Measurements from ENCODE around the gene CCDC57. TPM values are rescaled to one million over a fixed set of nuclear protein-coding genes. Genes with fewer than 3 reads are reported as not detected.

The CCDC57 gene
- total RNA-seq, 1 experiment from 2014 or later, result 14.6 TPM

GRCh38 chr17:82106688-82107305 lies 105.8 kb downstream of the CCDC57 start:
- DNase-seq (ENCODE audit: low spot score), result no peak

DNA sequence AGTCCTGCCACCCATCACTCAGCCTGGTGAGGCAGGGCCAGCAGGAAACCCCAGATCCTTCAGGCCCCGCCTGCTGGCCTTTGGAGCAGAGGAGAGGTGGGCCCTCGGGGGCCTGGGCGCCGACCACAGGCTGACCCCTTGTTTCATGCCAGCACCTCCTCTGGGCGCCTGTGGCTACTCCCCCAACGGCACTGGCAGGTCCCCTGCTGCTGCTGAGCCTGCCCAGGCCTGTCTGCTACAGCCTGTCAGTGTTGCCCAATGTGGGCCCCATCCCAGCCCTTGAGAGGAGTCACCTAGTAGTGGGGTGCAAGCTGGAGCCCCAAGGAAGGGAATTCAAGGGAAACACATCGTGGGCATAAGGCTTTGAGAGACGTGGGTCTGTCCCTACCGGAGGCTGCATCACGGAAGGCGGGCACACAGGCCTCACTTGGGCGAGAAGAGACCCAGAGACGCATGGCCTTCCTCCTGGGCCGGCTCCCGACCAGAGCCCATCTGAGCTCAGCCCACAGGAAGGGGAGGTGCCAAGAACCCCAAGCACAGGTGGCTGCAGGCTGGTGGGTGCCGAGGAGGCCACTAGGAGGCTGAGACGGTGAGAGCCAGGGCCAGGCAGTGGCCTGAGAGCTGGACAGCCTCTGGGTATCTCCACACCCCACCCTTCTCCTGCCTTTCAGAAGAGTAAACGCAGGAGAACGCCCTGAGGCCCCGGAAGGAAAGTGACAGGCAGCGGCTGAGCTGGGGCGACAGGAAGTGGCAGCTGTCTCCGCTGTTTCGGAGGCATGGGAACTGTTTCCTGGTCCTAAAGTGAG lies 106.6 kb downstream of the CCDC57 start:
- DNase-seq (ENCODE audit: low spot score), result peak; percentile 81

DNA sequence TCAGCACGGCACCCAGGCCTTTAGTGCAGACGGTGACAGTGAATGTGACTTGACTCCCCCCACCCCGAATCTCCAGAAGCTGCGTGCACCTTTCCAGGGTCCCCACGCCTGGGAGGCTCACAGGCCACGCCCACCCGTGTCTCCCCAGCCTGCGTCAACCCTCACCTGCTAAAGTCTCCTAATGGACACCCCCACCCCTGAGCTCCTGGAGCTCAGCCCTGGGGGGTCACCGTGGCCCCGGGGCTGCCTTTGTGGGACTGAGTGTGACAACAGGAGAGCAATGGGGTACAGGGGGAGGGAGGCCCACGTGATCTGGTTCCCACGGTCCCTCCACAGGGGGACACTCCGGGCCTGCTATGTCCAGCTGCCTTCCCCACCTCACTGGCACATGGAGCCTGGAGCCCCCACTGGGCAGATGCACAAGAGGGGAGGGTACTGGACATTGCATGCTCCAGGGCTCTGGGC lies 107.2 kb downstream of the CCDC57 start:
- no peak for DNase-seq (ENCODE audit: low spot score)

GRCh38 chr17:82104797-82105416 lies 107.7 kb downstream of the CCDC57 start:
- no peak for DNase-seq (ENCODE audit: low spot score)

DNA sequence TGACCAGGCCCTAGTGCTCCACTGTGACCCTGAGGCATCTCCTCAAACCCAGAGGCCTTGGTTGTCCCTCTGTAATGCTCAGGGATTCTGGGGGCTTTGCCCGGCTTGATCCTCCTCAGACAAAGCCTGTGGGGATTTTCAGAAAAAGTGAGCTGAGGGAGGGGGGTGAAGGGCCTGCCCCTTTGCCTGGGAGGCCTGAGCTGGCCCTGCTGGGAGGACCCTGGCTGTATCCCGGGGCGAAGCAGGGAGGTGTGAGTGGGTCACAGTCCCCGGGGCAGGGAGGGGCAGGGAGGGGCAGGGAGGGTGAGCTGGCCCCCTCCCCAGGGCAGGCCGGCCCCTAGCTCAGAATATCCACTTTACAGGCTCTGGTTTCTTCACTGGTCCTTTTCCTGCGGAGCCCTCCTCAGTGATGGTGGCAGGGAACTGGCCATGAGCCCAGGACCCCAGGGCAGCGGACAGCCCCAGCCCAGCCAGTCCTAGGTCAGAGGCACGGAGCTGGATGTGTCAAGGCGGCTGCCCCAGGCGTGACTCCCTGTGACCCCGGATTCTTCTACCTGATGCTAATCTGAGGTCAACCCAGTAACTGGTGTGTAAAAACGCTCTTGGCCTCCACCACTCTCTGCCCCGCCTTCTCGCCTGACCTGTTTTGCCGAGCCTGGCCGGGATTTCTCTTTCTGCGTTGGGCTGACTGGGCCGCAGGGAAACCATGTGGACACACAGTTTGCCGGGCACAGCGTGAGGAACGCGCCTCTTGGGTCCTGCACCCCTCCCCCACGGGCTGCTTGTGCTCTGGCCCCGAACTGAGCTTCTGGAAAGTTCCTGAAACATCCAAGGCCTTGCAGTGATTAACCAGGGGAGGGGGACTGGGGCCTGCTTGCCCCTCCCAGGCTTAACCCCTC lies 108.8 kb downstream of the CCDC57 start:
- no peak for DNase-seq (ENCODE audit: low spot score)

GRCh38 chr17:82101767-82102679 lies 110.6 kb downstream of the CCDC57 start:
- DNase-seq (ENCODE audit: low spot score), result no peak

DNA sequence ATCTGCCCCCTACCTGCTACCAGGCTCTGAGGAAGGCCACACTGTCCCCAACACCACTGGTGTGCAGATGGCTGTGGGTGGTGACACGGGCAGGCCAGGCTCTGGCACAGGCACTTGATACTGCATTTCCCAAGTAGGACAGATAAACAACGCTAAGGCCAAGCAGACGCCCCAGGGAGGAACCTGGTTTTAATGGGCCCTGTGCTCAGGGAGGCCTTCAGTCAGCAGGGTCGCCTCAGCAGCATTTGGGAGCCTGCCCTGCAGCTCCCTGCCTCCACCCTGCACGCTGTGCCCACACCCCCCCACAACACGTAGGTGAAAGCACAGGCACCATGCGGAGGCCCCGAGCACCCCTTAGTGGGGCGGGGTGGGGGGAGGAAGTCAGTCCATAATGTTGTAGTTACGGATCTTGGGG lies 111.3 kb downstream of the CCDC57 start:
- no peak for DNase-seq (ENCODE audit: low spot score)

- DNase-seq (ENCODE audit: low spot score), result no peak
These were observed 111.9 kb downstream of the CCDC57 start for GRCh38 chr17:82100502-82101298.

DNA sequence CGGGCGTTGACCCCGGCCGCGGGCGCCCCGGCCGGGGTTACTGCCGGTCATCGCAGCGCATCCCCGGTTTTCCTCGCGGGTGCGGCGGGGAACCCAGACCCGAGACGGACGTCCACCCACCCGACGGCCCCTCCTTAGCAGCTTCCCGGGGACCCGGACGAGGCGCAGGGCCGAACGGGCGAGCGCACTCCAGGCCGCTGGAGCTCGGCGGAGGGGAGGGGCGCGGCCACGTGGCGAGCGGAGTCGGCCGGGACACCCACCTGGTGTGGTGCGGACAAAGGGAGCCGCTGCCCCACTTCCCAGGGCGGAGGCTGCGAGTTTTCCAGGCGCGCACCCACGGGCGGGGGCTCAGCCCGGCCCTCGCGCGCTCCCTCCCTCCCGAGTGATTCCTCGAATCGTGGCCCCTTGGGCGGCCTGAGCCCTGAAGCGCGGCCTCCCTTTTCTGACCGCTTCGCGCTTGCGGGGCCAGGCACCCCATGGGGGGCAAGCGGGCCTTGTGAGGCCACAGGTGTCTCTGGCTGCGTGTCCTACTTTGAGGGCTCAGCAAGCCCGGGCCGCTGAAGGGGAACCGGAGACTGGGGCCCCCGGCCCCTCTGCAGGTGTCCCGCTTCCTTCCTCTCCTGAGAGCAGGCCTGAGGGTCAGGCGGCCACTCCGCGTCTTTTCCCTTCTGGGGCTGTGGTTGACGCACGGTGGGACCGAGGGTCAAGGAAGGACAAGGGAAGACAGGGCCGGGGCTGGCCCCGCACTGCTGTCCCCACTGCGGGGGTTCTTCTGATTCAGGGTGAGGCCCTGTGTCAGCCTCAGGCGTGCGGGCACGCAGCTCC lies 113.5 kb downstream of the CCDC57 start:
- DNase-seq (ENCODE audit: low spot score), result no peak

DNA sequence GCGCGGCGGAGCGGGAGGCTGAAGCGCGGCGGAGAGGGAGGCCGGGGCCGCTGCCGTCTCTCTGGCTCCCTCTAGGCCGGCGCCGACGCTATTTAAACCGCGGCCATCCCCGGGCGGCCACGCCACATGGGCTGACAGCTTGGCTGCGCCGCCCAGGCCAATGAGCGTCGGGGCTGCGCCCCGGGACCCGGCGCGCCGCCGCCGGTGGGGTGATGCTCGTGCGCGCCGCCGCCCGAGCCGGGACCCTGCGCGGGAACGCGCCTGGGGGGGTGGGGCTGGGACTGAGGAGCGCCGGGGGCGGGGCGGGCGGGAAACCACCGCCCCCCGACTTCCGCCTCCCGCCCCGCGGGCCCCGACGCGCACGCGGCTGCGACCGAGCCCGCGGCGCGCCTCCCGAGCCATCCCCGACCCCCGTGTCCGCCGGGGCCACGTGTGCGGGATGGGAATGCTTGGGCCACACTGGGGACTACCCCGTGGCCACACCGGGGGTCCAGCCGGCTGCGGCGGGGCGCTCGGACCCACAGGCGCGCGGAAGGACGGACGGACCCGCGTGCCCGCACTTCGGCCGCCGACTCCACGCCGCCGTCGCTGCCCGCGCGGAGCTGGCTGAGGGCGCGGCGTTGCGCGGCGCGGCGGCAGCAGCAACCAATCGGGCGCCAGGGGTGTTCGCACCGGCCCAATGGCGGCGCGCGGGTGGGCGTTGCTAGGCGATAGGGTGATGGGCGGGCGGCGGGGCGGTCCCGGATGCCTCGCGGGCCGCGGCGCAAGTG lies 114.3 kb downstream of the CCDC57 start, which contains the start of gene FASN:
FASN (minus strand) TSS at position 68 of the 770 bp plus-strand sequence. CDS start 1,791 bp downstream, outside the sequence.
- peak; percentile 83 for DNase-seq (ENCODE audit: low spot score)

DNA sequence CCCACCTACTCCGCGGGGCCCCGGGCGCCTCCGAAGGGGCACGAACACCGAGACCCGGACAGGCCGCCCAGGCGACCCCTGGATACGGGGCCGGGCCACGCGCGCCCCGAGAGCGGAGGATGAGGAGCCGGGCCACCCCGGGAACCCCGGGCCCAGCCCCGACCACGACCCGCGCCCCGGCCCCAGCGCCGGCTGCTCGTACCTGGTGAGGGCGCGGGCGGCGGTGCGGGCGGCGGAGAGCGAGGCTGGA lies 114.8 kb downstream of the CCDC57 start:
- DNase-seq (ENCODE audit: low spot score), result no peak

DNA sequence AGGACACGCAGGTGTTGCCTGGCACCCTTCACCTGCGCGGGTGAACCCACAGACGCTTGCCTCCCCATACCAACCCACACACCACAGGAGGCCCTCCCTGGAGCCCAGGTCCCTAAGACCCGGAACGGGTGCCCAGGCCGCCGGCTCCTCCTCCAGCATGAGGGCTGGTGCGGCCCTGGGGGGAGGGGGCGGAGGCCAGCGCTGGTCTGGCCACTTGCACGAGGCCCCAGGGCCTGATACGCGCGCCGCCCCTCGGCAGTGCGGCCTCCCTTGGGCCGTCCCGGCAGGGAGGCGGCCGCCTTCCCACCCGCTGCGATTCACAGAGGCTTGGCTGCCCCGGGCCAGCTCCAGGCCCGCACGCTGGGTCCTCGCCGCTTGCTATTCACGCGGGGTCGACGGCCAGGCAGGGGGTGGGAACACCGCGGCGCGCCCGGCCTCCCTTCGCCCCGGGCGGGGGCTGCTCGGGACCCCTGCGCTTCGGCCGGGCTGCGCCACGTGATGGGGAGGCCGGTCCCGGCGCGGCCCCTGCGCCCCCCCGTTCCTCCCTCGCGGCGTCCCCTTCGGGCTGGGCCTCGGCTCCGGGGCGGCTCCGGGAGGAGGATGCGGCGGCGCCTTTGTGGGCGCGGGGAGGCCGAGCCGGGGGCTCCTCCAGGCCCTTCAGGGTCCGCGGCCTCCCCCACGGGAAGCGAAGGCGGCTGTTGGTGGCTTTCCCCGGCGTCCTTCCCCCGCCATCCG lies 115.3 kb downstream of the CCDC57 start:
- DNase-seq (ENCODE audit: low spot score), result peak; percentile 34

GRCh38 chr17:82096709-82097183 lies 115.9 kb downstream of the CCDC57 start:
- no peak for DNase-seq (ENCODE audit: low spot score)

- no peak for DNase-seq (ENCODE audit: low spot score)
These were observed 116.6 kb downstream of the CCDC57 start for GRCh38 chr17:82095777-82096708.

- no peak for DNase-seq (ENCODE audit: low spot score)
These were observed 117.5 kb downstream of the CCDC57 start for GRCh38 chr17:82094931-82095776.
